Chondrocyte (in vitro differentiated cells): ENCODE measurements around the gene GGT5. TPM values are rescaled to one million over a fixed set of nuclear protein-coding genes. Genes with fewer than 3 reads are reported as not detected.
"Not testable (repeated sequence)": the region's sequence is repeated elsewhere in the genome, so short reads cannot be mapped to it uniquely, and the experiment has no call there.

Source experiments
- DNase-seq: peaks from one replicate; pipeline ENCODE4 v3.0.0; 2021; ENCODE audit warnings: mixed read lengths, low spot score
- H3K27ac Mint-ChIP-seq: one replicate; pipeline ENCODE4 v1.8.0; 2021; ENCODE audit warnings: mild to moderate bottlenecking, moderate library complexity, mixed read lengths; ENCODE audit not compliant: unreplicated experiment
- H3K27me3 Mint-ChIP-seq: 2 replicates; pipeline ENCODE4 v1.8.0; 2021; ENCODE audit warnings: low read depth, mixed read lengths
- H3K36me3 Mint-ChIP-seq: 2 replicates; pipeline ENCODE4 v1.8.0; 2021; ENCODE audit warnings: low read depth, mixed read lengths
- H3K4me1 Mint-ChIP-seq: 2 replicates; pipeline ENCODE4 v1.8.0; 2021; ENCODE audit warnings: low read depth, mild to moderate bottlenecking, mixed read lengths
- H3K4me3 Mint-ChIP-seq: one replicate; pipeline ENCODE4 v1.8.0; 2021; ENCODE audit warnings: mild to moderate bottlenecking, moderate library complexity, mixed read lengths; ENCODE audit not compliant: unreplicated experiment
- H3K9me3 Mint-ChIP-seq: 2 replicates; pipeline ENCODE4 v1.8.0; 2021; ENCODE audit warnings: low read depth, mixed read lengths
- CTCF ChIP-seq: fragments of 200-600 bp; sonication (generic); IDR thresholded peaks from 2 replicates; pipeline ENCODE4 v1.5.0; 2021; ENCODE audit warnings: antibody characterized with exemption, mild to moderate bottlenecking, moderate library complexity
- total RNA-seq: library from RNA; stranded (reverse); gene quantifications from 3 replicates; pipeline ENCODE4 v1.2.1, GENCODE V29; 2021

Gene GGT5
- total RNA-seq, 1 donor from 2014 or later = 37.5 TPM

GRCh38 chr22:24205438-24206195 is 39.3 kb downstream of the GGT5 start:
- DNase-seq = no peak
- no peaks in the 10 kb centered on the region for H3K36me3 Mint-ChIP-seq
- no peaks in the 10 kb centered on the region for H3K9me3 Mint-ChIP-seq
- peaks cover 51% of the 10 kb centered on the region for H3K4me1 Mint-ChIP-seq
- no peak overlapping the region for H3K4me3 Mint-ChIP-seq
- H3K27ac Mint-ChIP-seq = no peak overlapping the region
- H3K27me3 Mint-ChIP-seq = no peaks in the 10 kb centered on the region
- TF ChIP-seq CTCF = no peak

GRCh38 chr22:24203856-24204255 is 41.0 kb downstream of the GGT5 start:
- not testable (repeated sequence) for H3K27me3 Mint-ChIP-seq, H3K4me3 Mint-ChIP-seq, DNase-seq, H3K36me3 Mint-ChIP-seq, H3K27ac Mint-ChIP-seq, H3K9me3 Mint-ChIP-seq
- peaks cover 47% of the 10 kb centered on the region for H3K4me1 Mint-ChIP-seq

- DNase-seq = peak; percentile 46
- peaks cover 32% of the 10 kb centered on the region for H3K4me1 Mint-ChIP-seq
- H3K27ac Mint-ChIP-seq = no peak overlapping the region
- H3K4me3 Mint-ChIP-seq = no peak overlapping the region
- no peaks in the 10 kb centered on the region for H3K9me3 Mint-ChIP-seq
- H3K36me3 Mint-ChIP-seq = no peaks in the 10 kb centered on the region
- TF ChIP-seq CTCF = no peak
- no peaks in the 10 kb centered on the region for H3K27me3 Mint-ChIP-seq
Measured at GRCh38 chr22:24201681-24202614, 42.9 kb downstream of the GGT5 start.

GRCh38 chr22:24200619-24201212 is 44.2 kb downstream of the GGT5 start:
- peak overlapping the region; percentile 55 for H3K27ac Mint-ChIP-seq
- peak; percentile 17 for DNase-seq
- H3K27me3 Mint-ChIP-seq = no peaks in the 10 kb centered on the region
- peaks cover 24% of the 10 kb centered on the region for H3K4me1 Mint-ChIP-seq
- H3K9me3 Mint-ChIP-seq = no peaks in the 10 kb centered on the region
- TF ChIP-seq CTCF = no peak
- H3K4me3 Mint-ChIP-seq = no peak overlapping the region
- H3K36me3 Mint-ChIP-seq = no peaks in the 10 kb centered on the region

- Mint-ChIP-seq H3K27me3 (no peaks in the 10 kb centered on the region), H3K4me1 (peaks cover 18% of the 10 kb centered on the region), H3K9me3 (no peaks in the 10 kb centered on the region)
Measured at GRCh38 chr22:24198682-24199052, 46.2 kb downstream of the GGT5 start.

More at GRCh38 chr22:24198682-24199052, 46.2 kb downstream of the GGT5 start:
- peak; percentile 10 for DNase-seq
- no peak for TF ChIP-seq CTCF
- no peak overlapping the region for H3K4me3 Mint-ChIP-seq
- no peaks in the 10 kb centered on the region for H3K36me3 Mint-ChIP-seq
- no peak overlapping the region for H3K27ac Mint-ChIP-seq
